Type B pancreatic cell (in vitro differentiated cells): ENCODE measurements around the gene RTN4IP1. TPM values are rescaled to one million over a fixed set of nuclear protein-coding genes. Genes with fewer than 3 reads are reported as not detected.

Experiments used
- DNase-seq: peaks from one replicate; pipeline ENCODE4 v3.0.0; 2021; ENCODE audit warnings: mixed read lengths; ENCODE audit not compliant: unreplicated experiment; ENCODE audit errors: extremely low spot score
- H3K27ac Mint-ChIP-seq: 2 replicates; pipeline ENCODE4 v1.8.0; 2021; ENCODE audit warnings: mild to moderate bottlenecking, mixed read lengths
- H3K27me3 Mint-ChIP-seq: 2 replicates; pipeline ENCODE4 v1.8.0; 2021; ENCODE audit warnings: mixed read lengths
- H3K36me3 Mint-ChIP-seq: 2 replicates; pipeline ENCODE4 v1.8.0; 2021; ENCODE audit warnings: mixed read lengths
- H3K4me1 Mint-ChIP-seq: one replicate; pipeline ENCODE4 v1.8.0; 2021; ENCODE audit warnings: mixed read lengths; ENCODE audit not compliant: unreplicated experiment
- H3K4me3 Mint-ChIP-seq: 2 replicates; pipeline ENCODE4 v1.8.0; 2021; ENCODE audit warnings: mild to moderate bottlenecking, mixed read lengths
- H3K9me3 Mint-ChIP-seq: 2 replicates; pipeline ENCODE4 v1.8.0; 2021; ENCODE audit warnings: mixed read lengths
- CTCF ChIP-seq: fragments of 200-600 bp; sonication (generic); conservative IDR thresholded peaks from 2 replicates; pipeline ENCODE4 v1.5.0; 2021; ENCODE audit warnings: antibody characterized with exemption, mild to moderate bottlenecking
- total RNA-seq: library from RNA; stranded (reverse); gene quantifications from 2 replicates; pipeline ENCODE4 v1.2.1, GENCODE V29; 2021; ENCODE audit warnings: low replicate concordance

The RTN4IP1 gene
- total RNA-seq, 1 donor from 2014 or later = 8.6 TPM

- Mint-ChIP-seq H3K27me3 (peaks cover 3% of the 10 kb centered on the region), H3K9me3 (peaks cover 5% of the 10 kb centered on the region), H3K4me3 (no peak overlapping the region), H3K4me1 (peaks cover 5% of the 10 kb centered on the region), H3K36me3 (no peaks in the 10 kb centered on the region), H3K27ac (no peak overlapping the region)
- no peak for DNase-seq
- no peak for TF ChIP-seq CTCF
Observed at GRCh38 chr6:106540432-106540831, 88.9 kb downstream of the RTN4IP1 start.

- Mint-ChIP-seq H3K4me3 (no peak overlapping the region), H3K36me3 (no peaks in the 10 kb centered on the region), H3K9me3 (peaks cover 5% of the 10 kb centered on the region), H3K27ac (no peak overlapping the region), H3K27me3 (peaks cover 3% of the 10 kb centered on the region), H3K4me1 (peaks cover 5% of the 10 kb centered on the region)
- TF ChIP-seq CTCF = no peak
- DNase-seq = no peak
Observed at GRCh38 chr6:106539936-106540335, 89.4 kb downstream of the RTN4IP1 start.

- Mint-ChIP-seq H3K27me3 (peaks cover 6% of the 10 kb centered on the region), H3K9me3 (peaks cover 5% of the 10 kb centered on the region), H3K4me1 (peaks cover 5% of the 10 kb centered on the region), H3K27ac (no peak overlapping the region), H3K4me3 (no peak overlapping the region), H3K36me3 (no peaks in the 10 kb centered on the region)
- no peak for TF ChIP-seq CTCF
- DNase-seq = no peak
Observed at GRCh38 chr6:106538145-106538544, 91.2 kb downstream of the RTN4IP1 start.

- peaks cover 5% of the 10 kb centered on the region for H3K9me3 Mint-ChIP-seq
- no peak for TF ChIP-seq CTCF
- no peak overlapping the region for H3K4me3 Mint-ChIP-seq
- peak overlapping the region; percentile 11 for H3K27ac Mint-ChIP-seq
- peaks cover 5% of the 10 kb centered on the region for H3K4me1 Mint-ChIP-seq
- H3K27me3 Mint-ChIP-seq = peaks cover 6% of the 10 kb centered on the region
- H3K36me3 Mint-ChIP-seq = no peaks in the 10 kb centered on the region
- no peak for DNase-seq
Observed at GRCh38 chr6:106537662-106538061, 91.6 kb downstream of the RTN4IP1 start.

- no peak for TF ChIP-seq CTCF
- peaks cover 5% of the 10 kb centered on the region for H3K4me1 Mint-ChIP-seq
- H3K36me3 Mint-ChIP-seq = no peaks in the 10 kb centered on the region
- no peak for DNase-seq
- H3K9me3 Mint-ChIP-seq = peaks cover 5% of the 10 kb centered on the region
- H3K4me3 Mint-ChIP-seq = no peak overlapping the region
- H3K27me3 Mint-ChIP-seq = peaks cover 6% of the 10 kb centered on the region
- no peak overlapping the region for H3K27ac Mint-ChIP-seq
Observed at GRCh38 chr6:106536851-106537250, 92.4 kb downstream of the RTN4IP1 start.

GRCh38 chr6:106536357-106536756, 92.9 kb downstream of the RTN4IP1 start:
- Mint-ChIP-seq H3K27me3 (peaks cover 6% of the 10 kb centered on the region), H3K4me1 (peaks cover 5% of the 10 kb centered on the region), H3K9me3 (peaks cover 5% of the 10 kb centered on the region), H3K4me3 (no peak overlapping the region), H3K27ac (no peak overlapping the region), H3K36me3 (no peaks in the 10 kb centered on the region)
- TF ChIP-seq CTCF = no peak
- DNase-seq = no peak
